ENCODE results near the gene ZNF548. TPM values are rescaled to one million over a fixed set of nuclear protein-coding genes. Genes with fewer than 3 reads are reported as not detected.
"Not testable (repeated sequence)": the region's sequence is repeated elsewhere in the genome, so short reads cannot be mapped to it uniquely, and the experiment has no call there.

ZNF548 gene
- total RNA-seq, 1 donor from 2014 or later = 16.6 TPM

GRCh38 chr19:57363688-57364181 is 25.9 kb upstream of the ZNF548 start:
- H3K9me3 ChIP-seq (ENCODE audit: insufficient read depth, low read depth, low read length) = peaks cover 4% of the 10 kb centered on the region
- no peaks in the 10 kb centered on the region for H3K4me1 ChIP-seq (ENCODE audit: insufficient read depth, low read length)
- peak overlapping the region; percentile 76 for H2AFZ ChIP-seq (ENCODE audit: low read depth, low read length)
- H3K4me3 Mint-ChIP-seq (ENCODE audit: unreplicated experiment) = peak overlapping the region; percentile 95
- peak overlapping the region; percentile 73 for H3K27ac Mint-ChIP-seq (ENCODE audit: unreplicated experiment)
- no peaks in the 10 kb centered on the region for H3K9me3 Mint-ChIP-seq (ENCODE audit: unreplicated experiment)
- peaks cover 13% of the 10 kb centered on the region for H3K36me3 Mint-ChIP-seq (ENCODE audit: low read depth, unreplicated experiment)
- FAIRE-seq = no peak
- H3K4me1 Mint-ChIP-seq (ENCODE audit: low read depth, unreplicated experiment) = peaks cover 6% of the 10 kb centered on the region
- peak overlapping the region; percentile 66 for H3K27ac ChIP-seq (ENCODE audit: low read depth, low read length)
- peak; percentile 3 for DNase-seq (ENCODE audit: low read depth)
- TF ChIP-seq CTCF (IDR thresholded peaks at IDR 0.05; ENCODE audit: insufficient read depth, low read depth, low read length) (no peak), EZH2 (IDR thresholded peaks at IDR 0.05; ENCODE audit: insufficient read depth, low read length) (no peak)
- peaks cover 15% of the 10 kb centered on the region for H3K79me2 ChIP-seq (ENCODE audit: insufficient read depth, low read length)
- peaks cover under 1% of the 10 kb centered on the region for H3K36me3 ChIP-seq (ENCODE audit: insufficient read depth, low read length)
- peak overlapping the region; percentile 67 for H3K4me3 ChIP-seq (ENCODE audit: insufficient read depth, low read depth, low read length)
- H3K27me3 Mint-ChIP-seq (ENCODE audit: low read depth, unreplicated experiment) = no peaks in the 10 kb centered on the region
- peak overlapping the region; percentile 82 for H3K9ac ChIP-seq (ENCODE audit: low read length)
- H3K27me3 ChIP-seq (ENCODE audit: insufficient read depth, low read length) = no peaks in the 10 kb centered on the region
- H4K20me1 ChIP-seq (ENCODE audit: insufficient read depth, low read length) = no peaks in the 10 kb centered on the region
- peak overlapping the region; percentile 82 for H3K4me2 ChIP-seq (ENCODE audit: low read length)

DNA sequence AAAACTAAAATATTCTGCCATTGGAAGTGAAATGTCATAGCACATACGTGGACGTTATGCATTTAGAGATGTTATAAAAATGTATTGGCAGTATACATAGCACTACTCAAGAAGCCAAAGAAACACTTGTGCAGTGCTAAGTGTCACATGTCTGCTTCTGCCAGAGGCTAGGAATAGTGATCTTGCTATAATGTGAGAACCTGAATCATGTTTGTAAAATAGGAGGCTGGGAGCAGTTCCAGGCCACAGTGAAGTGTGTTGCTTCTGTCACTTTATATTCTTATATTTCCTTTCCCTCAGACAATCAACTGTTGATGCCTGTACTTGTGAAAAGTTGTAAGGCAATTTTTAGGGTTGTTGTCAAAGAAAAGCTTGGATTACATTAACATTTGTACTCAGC is 22.9 kb upstream of the ZNF548 start:
- H3K4me1 ChIP-seq (ENCODE audit: insufficient read depth, low read length) = no peaks in the 10 kb centered on the region
- H3K36me3 ChIP-seq (ENCODE audit: insufficient read depth, low read length) = no peaks in the 10 kb centered on the region
- peaks cover 2% of the 10 kb centered on the region for H3K9me3 Mint-ChIP-seq (ENCODE audit: unreplicated experiment)
- H3K27ac Mint-ChIP-seq (ENCODE audit: unreplicated experiment) = no peak overlapping the region
- H3K36me3 Mint-ChIP-seq (ENCODE audit: low read depth, unreplicated experiment) = peaks cover 28% of the 10 kb centered on the region
- H3K79me2 ChIP-seq (ENCODE audit: insufficient read depth, low read length) = peaks cover 13% of the 10 kb centered on the region
- no peak for DNase-seq (ENCODE audit: low read depth)
- no peaks in the 10 kb centered on the region for H4K20me1 ChIP-seq (ENCODE audit: insufficient read depth, low read length)
- H3K4me3 Mint-ChIP-seq (ENCODE audit: unreplicated experiment) = no peak overlapping the region
- H3K27ac ChIP-seq (ENCODE audit: low read depth, low read length) = no peak overlapping the region
- no peak overlapping the region for H3K4me2 ChIP-seq (ENCODE audit: low read length)
- H3K4me3 ChIP-seq (ENCODE audit: insufficient read depth, low read depth, low read length) = no peak overlapping the region
- FAIRE-seq = no peak
- no peaks in the 10 kb centered on the region for H3K27me3 ChIP-seq (ENCODE audit: insufficient read depth, low read length)
- H3K9me3 ChIP-seq (ENCODE audit: insufficient read depth, low read depth, low read length) = no peaks in the 10 kb centered on the region
- H3K27me3 Mint-ChIP-seq (ENCODE audit: low read depth, unreplicated experiment) = no peaks in the 10 kb centered on the region
- H2AFZ ChIP-seq (ENCODE audit: low read depth, low read length) = no peak overlapping the region
- H3K4me1 Mint-ChIP-seq (ENCODE audit: low read depth, unreplicated experiment) = peaks cover 6% of the 10 kb centered on the region
- no peak for TF ChIP-seq EZH2 (IDR thresholded peaks at IDR 0.05; ENCODE audit: insufficient read depth, low read length)
- no peak for TF ChIP-seq CTCF (IDR thresholded peaks at IDR 0.05; ENCODE audit: insufficient read depth, low read depth, low read length)
- no peak overlapping the region for H3K9ac ChIP-seq (ENCODE audit: low read length)

DNA sequence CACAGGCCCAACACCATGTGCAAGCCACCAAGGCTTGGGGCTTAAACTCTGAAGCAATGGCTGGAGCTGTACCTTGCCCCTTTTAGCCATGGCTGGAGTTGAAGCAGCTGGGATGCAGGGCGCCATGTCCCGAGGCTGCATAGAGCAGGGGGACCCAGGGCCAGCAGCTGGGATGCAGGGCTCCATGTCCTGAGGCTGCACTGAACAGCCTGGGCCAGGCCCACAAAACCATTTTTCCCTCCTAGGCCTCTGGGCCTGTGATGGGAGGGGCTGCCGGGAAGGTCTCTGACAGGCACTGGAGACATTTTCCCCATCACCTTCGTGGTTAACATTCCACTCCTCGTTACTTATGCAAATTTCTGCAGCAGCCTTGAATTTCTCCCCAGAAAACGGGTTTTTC is 15.5 kb upstream of the ZNF548 start:
- H3K4me1 ChIP-seq (ENCODE audit: insufficient read depth, low read length) = no peaks in the 10 kb centered on the region
- H3K4me3 ChIP-seq (ENCODE audit: insufficient read depth, low read depth, low read length) = no peak overlapping the region
- peaks cover 23% of the 10 kb centered on the region for H3K36me3 ChIP-seq (ENCODE audit: insufficient read depth, low read length)
- H3K4me2 ChIP-seq (ENCODE audit: low read length) = no peak overlapping the region
- H3K27ac ChIP-seq (ENCODE audit: low read depth, low read length) = no peak overlapping the region
- no peak overlapping the region for H2AFZ ChIP-seq (ENCODE audit: low read depth, low read length)
- DNase-seq (ENCODE audit: low read depth) (no peak), FAIRE-seq (no peak)
- H3K9me3 ChIP-seq (ENCODE audit: insufficient read depth, low read depth, low read length) = peaks cover 34% of the 10 kb centered on the region
- no peaks in the 10 kb centered on the region for H4K20me1 ChIP-seq (ENCODE audit: insufficient read depth, low read length)
- H3K4me3 Mint-ChIP-seq (ENCODE audit: unreplicated experiment) = no peak overlapping the region
- H3K4me1 Mint-ChIP-seq (ENCODE audit: low read depth, unreplicated experiment) = no peaks in the 10 kb centered on the region
- H3K27me3 ChIP-seq (ENCODE audit: insufficient read depth, low read length) = no peaks in the 10 kb centered on the region
- no peak overlapping the region for H3K27ac Mint-ChIP-seq (ENCODE audit: unreplicated experiment)
- peaks cover 81% of the 10 kb centered on the region for H3K36me3 Mint-ChIP-seq (ENCODE audit: low read depth, unreplicated experiment)
- H3K9ac ChIP-seq (ENCODE audit: low read length) = no peak overlapping the region
- no peaks in the 10 kb centered on the region for H3K79me2 ChIP-seq (ENCODE audit: insufficient read depth, low read length)
- H3K27me3 Mint-ChIP-seq (ENCODE audit: low read depth, unreplicated experiment) = no peaks in the 10 kb centered on the region
- TF ChIP-seq CTCF (IDR thresholded peaks at IDR 0.05; ENCODE audit: insufficient read depth, low read depth, low read length) (no peak), EZH2 (IDR thresholded peaks at IDR 0.05; ENCODE audit: insufficient read depth, low read length) (no peak)
- H3K9me3 Mint-ChIP-seq (ENCODE audit: unreplicated experiment) = peaks cover 58% of the 10 kb centered on the region

GRCh38 chr19:57374647-57375046 is 15.0 kb upstream of the ZNF548 start:
- DNase-seq (ENCODE audit: low read depth); H2AFZ ChIP-seq (ENCODE audit: low read depth, low read length); H3K27ac ChIP-seq (ENCODE audit: low read depth, low read length); H3K4me1 ChIP-seq (ENCODE audit: insufficient read depth, low read length); FAIRE-seq; H3K27me3 Mint-ChIP-seq (ENCODE audit: low read depth, unreplicated experiment); H3K9ac ChIP-seq (ENCODE audit: low read length); H3K79me2 ChIP-seq (ENCODE audit: insufficient read depth, low read length); H3K27me3 ChIP-seq (ENCODE audit: insufficient read depth, low read length); H3K4me2 ChIP-seq (ENCODE audit: low read length); H3K4me1 Mint-ChIP-seq (ENCODE audit: low read depth, unreplicated experiment); H4K20me1 ChIP-seq (ENCODE audit: insufficient read depth, low read length); H3K4me3 ChIP-seq (ENCODE audit: insufficient read depth, low read depth, low read length); H3K4me3 Mint-ChIP-seq (ENCODE audit: unreplicated experiment); H3K27ac Mint-ChIP-seq (ENCODE audit: unreplicated experiment): not testable (repeated sequence)
- Histone ChIP-seq H3K9me3 (ENCODE audit: insufficient read depth, low read depth, low read length) (peaks cover 36% of the 10 kb centered on the region), H3K36me3 (ENCODE audit: insufficient read depth, low read length) (peaks cover 23% of the 10 kb centered on the region)
- H3K9me3 Mint-ChIP-seq (ENCODE audit: unreplicated experiment) = peaks cover 60% of the 10 kb centered on the region
- H3K36me3 Mint-ChIP-seq (ENCODE audit: low read depth, unreplicated experiment) = peaks cover 79% of the 10 kb centered on the region

Measured in astrocyte (in vitro differentiated cells and primary cell).